HepG2 (cell line): ENCODE data around the gene MTHFS. TPM values are rescaled to one million over a fixed set of nuclear protein-coding genes. Genes with fewer than 3 reads are reported as not detected.

Experiments
- ATAC-seq: fragments of 200-7000 bp; cut with Tn5 transposase; 3 replicates; pipeline ENCODE4 v1.9.1; 2020; ENCODE audit warnings: mild to moderate bottlenecking, moderate library complexity
- BruUV-seq: library from RNA; stranded (reverse); fragments of 400-500 nt; replicated peaks from 2 replicates; lab custom pipeline; 2021; lab: Mats Ljungman, UMichigan
- CTCF ChIA-PET: fragments of 300-600 bp; formaldehyde crosslinking; extraction: SDS; loops from one replicate; lab custom pipeline; 2021; ENCODE audit warnings: low total read pairs, inconsistent platforms, low intra/inter-chr PET ratio; lab: Yijun Ruan, JAX
- POLR2A ChIA-PET: fragments of 350-600 bp; sonication (Branson Sonifier 250); formaldehyde crosslinking; loops from one replicate; lab custom pipeline; 2020; ENCODE audit warnings: antibody characterized with exemption, inconsistent platforms; lab: Yijun Ruan, JAX
- DNase-seq: peaks from one replicate; pipeline ENCODE4 v3.0.0-alpha.2; 2015; ENCODE audit warnings: low spot score
- FAIRE-seq: peaks from 3 replicates; lab custom pipeline; 2011; peaks lifted over from hg19 to GRCh38; lab: Jason Lieb, UNC
- H2AFZ ChIP-seq: one replicate; pipeline ENCODE4 v1.6.1; 2011; ENCODE audit warnings: low read length, inconsistent platforms
- H3K27ac ChIP-seq: fragments of 300-600 bp; 3 replicates; pipeline ENCODE4 v1.8.0; 2011; ENCODE audit warnings: mixed run types, mild to moderate bottlenecking, mixed read lengths, low read length, inconsistent platforms; ENCODE audit not compliant: insufficient read depth; ENCODE audit errors: extremely low read length
- H3K27me3 ChIP-seq, 2 experiments: fragments of 200-600 bp in 1 of 2; 2 replicates in 1 of 2; 3 replicates in 1 of 2; pipeline versions ENCODE4 v1.6.0 to v1.8.0; 2011; ENCODE audit warnings: low read length in 2 of 2, mild to moderate bottlenecking in 2 of 2, moderate library complexity in 2 of 2, inconsistent platforms in 1 of 2; ENCODE audit not compliant: insufficient read depth in 2 of 2, control insufficient read depth in 1 of 2
- H3K36me3 ChIP-seq, 2 experiments: fragments of 200-600 bp in 1 of 2; replicated peaks in 1 of 2; 2 replicates in 1 of 2; 3 replicates in 1 of 2; pipeline versions ENCODE4 v1.5.1 to v1.8.0; 2011; ENCODE audit warnings: low read length in 2 of 2, inconsistent platforms in 1 of 2; ENCODE audit not compliant: insufficient read depth in 2 of 2, control insufficient read depth in 1 of 2
- H3K4me1 ChIP-seq: 2 replicates; pipeline ENCODE4 v1.5.1; 2012; ENCODE audit warnings: low read length, inconsistent platforms; ENCODE audit not compliant: insufficient read depth
- H3K4me2 ChIP-seq: 2 replicates; pipeline ENCODE4 v1.6.0; 2011; ENCODE audit warnings: low read depth, low read length, inconsistent platforms
- H3K4me3 ChIP-seq, 3 experiments: fragments of 200-600 bp in 1 of 3; sonication (generic), shearing (Covaris generic) in 1 of 3; replicated peaks in 1 of 3; 2 replicates each; pipeline ENCODE4 v1.5.1; 2011 to 2016; ENCODE audit warnings: low read length in 3 of 3, inconsistent platforms in 2 of 3, low read depth in 2 of 3, mild to moderate bottlenecking in 2 of 3, control low read depth in 1 of 3, mixed read lengths in 1 of 3; ENCODE audit not compliant: insufficient read depth in 1 of 3
- H3K79me2 ChIP-seq: one replicate; pipeline ENCODE4 v1.6.1; 2011; ENCODE audit warnings: low read length, inconsistent platforms; ENCODE audit not compliant: insufficient read depth
- H3K9ac ChIP-seq: 2 replicates; pipeline ENCODE4 v1.6.0; 2011; ENCODE audit warnings: mild to moderate bottlenecking, low read depth, low read length, inconsistent platforms; ENCODE audit not compliant: insufficient read depth
- H3K9me3 ChIP-seq: 2 replicates; pipeline ENCODE4 v1.5.1; 2012; ENCODE audit warnings: mild to moderate bottlenecking, low read length
- H4K20me1 ChIP-seq: 2 replicates; pipeline ENCODE4 v1.6.0; 2011; ENCODE audit warnings: inconsistent platforms, mild to moderate bottlenecking, low read length, moderate library complexity; ENCODE audit not compliant: insufficient read depth
- CREM ChIP-seq, 2 experiments: sonication (generic) in 1 of 2; formaldehyde crosslinking in 1 of 2; IDR thresholded peaks; 2 replicates each; pipeline versions ENCODE4 v1.4.0 to v1.6.1; 2016 to 2020; ENCODE audit warnings: antibody characterized with exemption in 1 of 2, mild to moderate bottlenecking in 1 of 2, missing genetic modification reagents in 1 of 2
- IRF9 ChIP-seq: sonication (generic); formaldehyde crosslinking; IDR thresholded peaks from 2 replicates; pipeline ENCODE4 v1.8.0; 2022; ENCODE audit warnings: missing genetic modification reagents, mild to moderate bottlenecking, borderline replicate concordance
- NCOA2 ChIP-seq: sonication (generic); formaldehyde crosslinking; IDR thresholded peaks from 2 replicates; pipeline ENCODE4 v1.8.0; 2022; ENCODE audit warnings: inconsistent platforms
- POLR2G ChIP-seq: fragments of 200-400 bp; formaldehyde crosslinking; IDR thresholded peaks from 2 replicates; pipeline ENCODE4 v1.6.1; 2018; ENCODE audit warnings: mild to moderate bottlenecking, low read depth, low read length, moderate library complexity
- RARG ChIP-seq: sonication (generic); formaldehyde crosslinking; IDR thresholded peaks from 2 replicates; pipeline ENCODE4 v1.4.0; 2020; ENCODE audit warnings: low read depth, mild to moderate bottlenecking, missing genetic modification reagents
- ZFP37 ChIP-seq: sonication (generic); formaldehyde crosslinking; IDR thresholded peaks from 2 replicates; pipeline ENCODE4 v1.4.0; 2020; ENCODE audit warnings: missing genetic modification reagents, borderline replicate concordance
- ZNF275 ChIP-seq: sonication (generic); formaldehyde crosslinking; IDR thresholded peaks from 2 replicates; pipeline ENCODE4 v1.8.0; 2022; ENCODE audit warnings: missing genetic modification reagents, mild to moderate bottlenecking, inconsistent platforms, borderline replicate concordance
- ZNF546 ChIP-seq: sonication (generic); formaldehyde crosslinking; conservative IDR thresholded peaks from 2 replicates; pipeline ENCODE4 v1.8.1; 2023; ENCODE audit warnings: mild to moderate bottlenecking, missing genetic modification reagents
- ZNF816 ChIP-seq: sonication (generic); formaldehyde crosslinking; IDR thresholded peaks from 2 replicates; pipeline ENCODE4 v1.8.0; 2022; ENCODE audit warnings: missing genetic modification reagents, mild to moderate bottlenecking, borderline replicate concordance
- WGBS: methylation state at CpG from one replicate; pipeline ENCODE4 v1.1.6; 2017; ENCODE audit warnings: low lambda C conversion rate; 5-methylcytosine and 5-hydroxymethylcytosine counted together
- in situ Hi-C: cut with HindIII; loops from 2 replicates; pipeline ENCODE4 v1.10.0; 2017; ENCODE audit warnings: low pct_unique_long_range_greater_than_20kb; ENCODE audit not compliant: extremely low pct_ligation_motif_present
- intact Hi-C: fragments of 100-400 bp; cut with micrococcal nuclease; formaldehyde crosslinking; loops from one replicate; pipeline ENCODE4 v1.10.0; 2022; ENCODE audit not compliant: unreplicated experiment
- polyA plus RNA-seq, 8 experiments: library from polyadenylated mRNA; depleted of rRNA in 3 of 8; stranded (reverse) in 7 of 8; unstranded in 1 of 8; fragments of >200 nt; fragmentation: Illumina TruSeq in 4 of 8; extraction: Trizol in 4 of 8; gene quantifications; 2 replicates each; pipeline versions ENCODE4 v1.2.1 to v1.2.3, GENCODE V29; 2011 to 2016; ENCODE audit warnings: low read depth in 4 of 8, missing spikeins in 1 of 8, mixed read lengths in 1 of 8; ENCODE audit not compliant: insufficient read depth in 1 of 8
- total RNA-seq, 5 experiments: library from RNA; depleted of rRNA; stranded (reverse); fragments of >200 nt; fragmentation: Illumina TruSeq; extraction: Trizol; gene quantifications; 2 replicates each; pipeline ENCODE4 v1.2.3, GENCODE V29; 2016; ENCODE audit warnings: low read depth in 1 of 5

MTHFS gene
- total and polyA plus RNA-seq, 2 of the 13 experiments (the other 11 are each of a cell fraction or from before 2014, with no cell fraction given), result 37.0 to 49.7 TPM

- no peak for TF ChIP-seq CREM (IDR thresholded peaks at IDR 0.05)
- no peak for TF ChIP-seq CREM (CRISPR knock-in tag; IDR thresholded peaks at IDR 0.05)
- no peak for TF ChIP-seq NCOA2 (CRISPR knock-in tag)
- TF ChIP-seq ZNF816 (CRISPR knock-in tag), result no peak
- no peak for TF ChIP-seq ZNF546 (CRISPR knock-in tag)
- no peak for TF ChIP-seq POLR2G
Observed at GRCh38 chr15:79826800-79827199, 70.0 kb downstream of the MTHFS start (continued).

- no peaks in the 10 kb centered on the region for H3K79me2 ChIP-seq
Observed at GRCh38 chr15:79824136-79824701, 72.6 kb downstream of the MTHFS start.

More at GRCh38 chr15:79824136-79824701, 72.6 kb downstream of the MTHFS start:
- H4K20me1 ChIP-seq, result no peaks in the 10 kb centered on the region
- no peak for TF ChIP-seq ZFP37 (CRISPR knock-in tag)
- TF ChIP-seq IRF9, result no peak
- TF ChIP-seq CREM (IDR thresholded peaks at IDR 0.05), result no peak
- no peak for TF ChIP-seq CREM (CRISPR knock-in tag; IDR thresholded peaks at IDR 0.05)
- no peak for TF ChIP-seq RARG (CRISPR knock-in tag)
- no peak for TF ChIP-seq ZNF275 (CRISPR knock-in tag)
- TF ChIP-seq, all 625 proteins: peak for 0
- intact Hi-C loops, result no loop called here
- 74% methylated on average over 9 of the region's 9 CpGs for WGBS
- Histone ChIP-seq H3K4me2 (no peak overlapping the region), H3K9ac (no peak overlapping the region), H3K4me3 (no peak overlapping the region), H3K36me3 (no peaks in the 10 kb centered on the region), H3K4me1 (no peaks in the 10 kb centered on the region), H3K9me3 (no peaks in the 10 kb centered on the region), H3K27me3 (no peaks in the 10 kb centered on the region), H3K27ac (no peak overlapping the region), H2AFZ (no peak overlapping the region)
- no peak for FAIRE-seq
- CTCF ChIA-PET, result no interaction called here
- POLR2A ChIA-PET, result no interaction called here
- no peak for DNase-seq
- in situ Hi-C loops, result no loop called here
- ATAC-seq, result no peak
- BruUV-seq, result no TSS peak
